K562 (cell line): ENCODE results near the gene ATP5F1D. TPM values are rescaled to one million over a fixed set of nuclear protein-coding genes. Genes with fewer than 3 reads are reported as not detected.

ENCODE experiments used
- ATAC-seq: fragments of 200-7000 bp; cut with Tn5 transposase; 3 replicates; pipeline ENCODE4 v1.9.1; 2020; ENCODE audit warnings: moderate library complexity
- BruUV-seq: library from RNA; stranded (reverse); fragments of 400-500 nt; replicated peaks from 2 replicates; lab custom pipeline; 2021; lab: Mats Ljungman, UMichigan
- CTCF ChIA-PET: fragments of 300-600 bp; formaldehyde crosslinking; extraction: SDS; loops from one replicate; lab custom pipeline; 2021; ENCODE audit warnings: low intra/inter-chr PET ratio; lab: Yijun Ruan, JAX
- POLR2A ChIA-PET: fragments of 300-600, 350-650 bp; sonication (Branson Sonifier 250); formaldehyde crosslinking; extraction: SDS; loops from one replicate; lab custom pipeline; 2021; ENCODE audit warnings: antibody characterized with exemption, inconsistent platforms; lab: Yijun Ruan, JAX
- DNase-seq, 4 experiments: peaks; one replicate each; pipeline versions ENCODE4 v3.0.0 to v3.0.0-alpha.2; 2011 to 2018; ENCODE audit warnings: low spot score in 3 of 4, mixed read lengths in 3 of 4; ENCODE audit errors: extremely low read depth in 1 of 4
- FAIRE-seq: peaks from 2 replicates; lab custom pipeline; 2011; peaks lifted over from hg19 to GRCh38; lab: Jason Lieb, UNC
- H2AFZ ChIP-seq: 2 replicates; pipeline ENCODE4 v1.6.0; 2011; ENCODE audit warnings: low read depth, low read length, control low read depth, inconsistent platforms
- H3K27ac ChIP-seq: fragments of 200-600 bp; 3 replicates; pipeline ENCODE4 v1.8.0; 2011; ENCODE audit warnings: low read depth, mild to moderate bottlenecking, control low read depth, inconsistent platforms, low read length, moderate library complexity, mixed read lengths; ENCODE audit errors: extremely low read depth
- H3K27me3 ChIP-seq, 2 experiments: fragments of 300-600 bp in 1 of 2; 2 replicates in 1 of 2; 3 replicates in 1 of 2; pipeline versions ENCODE4 v1.6.0 to v1.8.0; 2011; ENCODE audit warnings: inconsistent platforms in 2 of 2, low read length in 2 of 2, mild to moderate bottlenecking in 1 of 2, mixed read lengths in 1 of 2, moderate library complexity in 1 of 2; ENCODE audit not compliant: control insufficient read depth in 2 of 2, insufficient read depth in 2 of 2
- H3K36me3 ChIP-seq: fragments of 300-600 bp; 3 replicates; pipeline ENCODE4 v1.8.0; 2011; ENCODE audit warnings: mild to moderate bottlenecking, low read length, inconsistent platforms; ENCODE audit not compliant: control insufficient read depth, insufficient read depth
- H3K4me1 ChIP-seq, 2 experiments: fragments of 200-600 bp in 1 of 2; replicated peaks in 1 of 2; 2 replicates in 1 of 2; 3 replicates in 1 of 2; pipeline versions ENCODE4 v1.5.1 to v1.8.0; 2011; ENCODE audit warnings: inconsistent platforms in 2 of 2, low read length in 2 of 2, mild to moderate bottlenecking in 1 of 2, mixed read lengths in 1 of 2, moderate library complexity in 1 of 2; ENCODE audit not compliant: control insufficient read depth in 2 of 2, insufficient read depth in 2 of 2
- H3K4me2 ChIP-seq: 2 replicates; pipeline ENCODE4 v1.6.1; 2011; ENCODE audit warnings: low read length, control low read depth, inconsistent platforms, mixed read lengths; ENCODE audit not compliant: insufficient read depth
- H3K4me3 ChIP-seq: fragments of 200-600 bp; sonication (generic), shearing (Covaris generic); 2 replicates; pipeline ENCODE4 v1.5.1; 2016; ENCODE audit warnings: control low read depth, inconsistent platforms
- H3K79me2 ChIP-seq: fragments of 200-600 bp; 3 replicates; pipeline ENCODE4 v1.8.0; 2011; ENCODE audit warnings: low read length, inconsistent platforms; ENCODE audit not compliant: control insufficient read depth, insufficient read depth
- H3K9ac ChIP-seq, 2 experiments: 2 replicates each; pipeline versions ENCODE4 v1.6.0 to v1.6.1; 2011; ENCODE audit warnings: low read depth in 2 of 2, low read length in 2 of 2, control low read depth in 1 of 2, inconsistent platforms in 1 of 2, mild to moderate bottlenecking in 1 of 2, mixed read lengths in 1 of 2; ENCODE audit not compliant: insufficient read depth in 1 of 2
- H3K9me1 ChIP-seq: one replicate; pipeline ENCODE4 v1.6.0; 2011; ENCODE audit warnings: inconsistent platforms, mild to moderate bottlenecking, low read length, moderate library complexity; ENCODE audit not compliant: control insufficient read depth, insufficient read depth
- H3K9me3 ChIP-seq: replicated peaks from 2 replicates; pipeline ENCODE4 v1.5.1; 2011; ENCODE audit warnings: low read depth, low read length, inconsistent platforms; ENCODE audit not compliant: control insufficient read depth, insufficient read depth
- H4K20me1 ChIP-seq: replicated peaks from 2 replicates; pipeline ENCODE4 v1.6.1; 2011; ENCODE audit warnings: low read length, inconsistent platforms, mixed read lengths; ENCODE audit not compliant: control insufficient read depth, insufficient read depth
- HOXB6 ChIP-seq: fragments of 250-450 bp; sonication (Bioruptor Pico); IDR thresholded peaks from 2 replicates; pipeline ENCODE4 v1.5.1; 2022; ENCODE audit warnings: mild to moderate bottlenecking, borderline replicate concordance
- NR2F6 ChIP-seq: fragments of 450-650 bp; formaldehyde crosslinking; IDR thresholded peaks from 2 replicates; pipeline ENCODE4 v1.4.0; 2020; ENCODE audit warnings: mild to moderate bottlenecking
- STAG1 ChIP-seq: sonication (generic); formaldehyde crosslinking; IDR thresholded peaks from 2 replicates; pipeline ENCODE4 v1.5.0; 2020; ENCODE audit warnings: missing genetic modification reagents, borderline replicate concordance
- ZNF263 ChIP-seq: sonication (generic); formaldehyde crosslinking; IDR thresholded peaks from 2 replicates; pipeline ENCODE4 v1.8.0; 2022; ENCODE audit warnings: mild to moderate bottlenecking, missing genetic modification reagents, borderline replicate concordance
- WGBS: fragments of 100-300 bp; shearing (Covaris generic); methylation state at CpG from one replicate; pipeline ENCODE4 v1.1.6; 2016; ENCODE audit warnings: low coverage, mixed read lengths; ENCODE audit not compliant: insufficient coverage; ENCODE audit errors: missing lambda C conversion rate; 5-methylcytosine and 5-hydroxymethylcytosine counted together
- in situ Hi-C: fragments of 300-500 bp; cut with MboI; formaldehyde crosslinking; loops from 4 replicates; pipeline ENCODE4 v1.15.0; 2018; ENCODE audit warnings: inconsistent platforms, mixed read lengths
- intact Hi-C: fragments of 100-400 bp; cut with micrococcal nuclease; formaldehyde crosslinking; loops from 2 replicates; pipeline ENCODE4 v1.14.2; 2022
- polyA plus RNA-seq, 8 experiments: library from polyadenylated mRNA; depleted of rRNA in 4 of 8; stranded (reverse) in 5 of 8; unstranded in 3 of 8; fragments of >200 nt; fragmentation: Nextera tagmentation in 2 of 8; fragmentation: Illumina TruSeq in 1 of 8; extraction: Ambion mirVana in 2 of 8; extraction: Trizol in 1 of 8; gene quantifications; 2 replicates each; pipeline versions ENCODE4 v1.2.1 to v1.2.3, GENCODE V29; 2011 to 2014; ENCODE audit warnings: inconsistent platforms in 1 of 8, missing spikeins in 1 of 8
- total RNA-seq, 7 experiments: library from RNA; depleted of rRNA in 6 of 7; stranded (reverse); fragments of >200 nt in 6 of 7; fragmentation: Illumina TruSeq in 2 of 7; extraction: Trizol in 2 of 7; gene quantifications; 2 replicates each; pipeline versions ENCODE4 v1.2.1 to v1.2.3, GENCODE V29; 2011 to 2021; ENCODE audit warnings: low replicate concordance in 1 of 7
- TF ChIP-seq, protein P1 (sequence below): sonication (generic); formaldehyde crosslinking; IDR thresholded peaks from 2 replicates; pipeline ENCODE4 v1.8.0; 2022; ENCODE audit warnings: mild to moderate bottlenecking, missing genetic modification reagents

Gene ATP5F1D
- total and polyA plus RNA-seq, 9 of the 15 experiments (the other 6 are each of a cell fraction or from before 2014, with no cell fraction given) = 3.9 to 409 (median 36.8) TPM

DNA sequence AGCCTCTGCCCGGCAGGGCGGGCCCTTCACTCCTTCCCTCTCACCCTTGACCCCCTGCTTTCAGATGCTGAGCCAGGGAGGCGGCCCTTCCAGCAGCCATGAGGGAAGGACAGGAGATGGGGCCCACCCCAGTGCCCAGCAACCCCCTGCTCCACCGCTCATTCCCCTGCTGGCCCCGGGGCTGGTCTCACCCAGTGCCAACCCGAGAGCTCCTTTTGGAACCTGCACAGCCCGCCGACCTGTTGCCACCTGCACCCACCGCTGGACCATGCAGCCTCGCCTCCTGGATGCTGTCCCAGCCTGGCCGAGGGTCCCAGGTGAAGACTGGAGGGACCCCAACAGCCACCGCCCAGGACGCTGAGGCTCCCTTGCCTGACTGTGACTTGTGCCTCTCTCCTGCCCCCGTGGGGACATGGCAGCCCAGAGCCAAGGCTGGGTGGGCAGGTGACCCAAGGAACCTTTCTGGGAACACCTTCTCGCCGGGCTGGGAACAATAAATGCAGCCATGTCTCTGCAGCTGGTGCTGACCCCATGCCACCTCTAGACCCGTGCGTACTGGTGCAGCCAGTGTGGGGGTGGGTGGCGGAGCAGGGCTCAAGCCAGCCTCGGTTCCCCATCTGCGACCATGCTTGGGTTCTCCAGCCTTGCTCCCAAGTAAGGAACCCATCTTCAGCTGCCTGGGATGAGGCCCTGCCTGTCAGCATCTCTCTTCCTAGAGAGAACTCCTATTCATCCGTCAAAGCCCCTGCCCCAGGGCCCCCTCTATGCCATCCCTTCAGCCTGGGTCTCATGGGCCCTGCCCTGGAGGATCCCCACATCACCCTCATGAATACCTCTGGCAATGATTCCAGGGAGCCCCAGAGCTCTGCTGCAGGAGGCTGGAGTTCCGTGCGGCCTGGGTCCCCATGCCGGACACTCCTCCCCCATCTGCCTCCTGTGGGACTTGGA is 37.4 kb downstream of the ATP5F1D start:
- 90% methylated on average over 21 of the region's 25 CpGs for WGBS
- H4K20me1 ChIP-seq = peaks cover 10% of the 10 kb centered on the region
- in situ Hi-C loops = loop anchor here (5.0 kb wide), 1 partner anchor 103 kb away; the partner anchor contains the start of gene NDUFS7

More for the DNA sequence above, 37.4 kb downstream of the ATP5F1D start:
- ATAC-seq (no peak), DNase-seq (no peak), FAIRE-seq (no peak)
- intact Hi-C loops = loop anchor here (1.0 to 10.0 kb wide), 2 partner anchors 93 to 166 kb away; no protein-coding TSS in a partner anchor
- Histone ChIP-seq H3K27ac (no peak overlapping the region), H3K9me1 (no peaks in the 10 kb centered on the region), H3K4me1 (peaks cover 18 to 83% of the 10 kb centered on the region in 2 experiments), H3K27me3 (peaks cover 0 to under 1% of the 10 kb centered on the region in 2 experiments; a peak in 1 of 5 replicates), H3K4me3 (no peak overlapping the region), H2AFZ (no peak overlapping the region), H3K79me2 (peaks cover 29% of the 10 kb centered on the region), H3K9me3 (no peaks in the 10 kb centered on the region)
- BruUV-seq = no TSS peak
- POLR2A ChIA-PET = interaction anchor here (2.2 to 2.4 kb wide), 2 partner anchors 10 kb away, joined by 7 to 21 read pairs; partner anchors contain the start of gene CIRBP
- TF ChIP-seq NR2F6 (CRISPR knock-in tag) (no peak), HOXB6 (CRISPR knock-in tag) (no peak), STAG1 (CRISPR knock-in tag) (no peak), ZNF263 (no peak)
- TF ChIP-seq, protein P1, sequence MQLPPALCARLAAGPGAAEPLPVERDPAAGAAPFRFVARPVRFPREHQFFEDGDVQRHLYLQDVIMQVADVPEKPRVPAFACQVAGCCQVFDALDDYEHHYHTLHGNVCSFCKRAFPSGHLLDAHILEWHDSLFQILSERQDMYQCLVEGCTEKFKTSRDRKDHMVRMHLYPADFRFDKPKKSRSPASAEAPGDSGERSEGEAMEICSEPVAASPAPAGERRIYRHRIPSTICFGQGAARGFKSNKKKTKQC = 0 out of 2 replicates have a peak, but pooled peaks have one; percentile 12
- TF ChIP-seq, all 486 proteins: peak for 1
- H3K9ac ChIP-seq = no peak overlapping the region; a peak in 1 of 4 replicates
- H3K36me3 ChIP-seq = peaks cover 52% of the 10 kb centered on the region; the same call in 2 of the 3 replicates
- H3K4me2 ChIP-seq = no peak overlapping the region
- CTCF ChIA-PET = interaction anchor here (1.5 kb wide), 1 partner anchor 93 kb away, joined by 7 read pairs; no protein-coding TSS in a partner anchor
